A673 (cell line): ENCODE measurements around the gene GPD1L. TPM values are rescaled to one million over a fixed set of nuclear protein-coding genes. Genes with fewer than 3 reads are reported as not detected.

Experiments
- BruUV-seq: library from RNA; stranded (reverse); fragments of 400-500 nt; replicated peaks from 2 replicates; lab custom pipeline; 2021; lab: Mats Ljungman, UMichigan
- CTCF ChIA-PET: fragments of 300-600 bp; sonication (Branson Sonifier 250); formaldehyde crosslinking; loops from one replicate; lab custom pipeline; 2022; ENCODE audit warnings: antibody characterized with exemption; lab: Charles Lee
- POLR2A ChIA-PET: fragments of 300-600 bp; sonication (Branson Sonifier 250); formaldehyde crosslinking; loops from one replicate; lab custom pipeline; 2022; ENCODE audit warnings: antibody characterized with exemption; ENCODE audit not compliant: low non-redundant PET; lab: Charles Lee
- DNase-seq: peaks from one replicate; pipeline ENCODE4 v3.0.0-alpha.2; 2015; ENCODE audit warnings: low spot score
- H3K27ac ChIP-seq: fragments of 200-600 bp; sonication (generic); 2 replicates; pipeline ENCODE4 v1.5.1; 2016; ENCODE audit warnings: mixed run types, low read depth, mild to moderate bottlenecking, mixed read lengths, antibody characterized with exemption, low read length; ENCODE audit not compliant: poor library complexity, severe bottlenecking
- H3K27me3 ChIP-seq: fragments of 200-600 bp; sonication (generic); replicated peaks from 2 replicates; pipeline ENCODE4 v1.6.1; 2017; ENCODE audit warnings: mixed run types, low read depth, mild to moderate bottlenecking, mixed read lengths, antibody characterized with exemption, low read length; ENCODE audit not compliant: insufficient read depth, poor library complexity
- H3K36me3 ChIP-seq: fragments of 200-600 bp; sonication (generic); 2 replicates; pipeline ENCODE4 v1.6.1; 2016; ENCODE audit warnings: mixed run types, mild to moderate bottlenecking, mixed read lengths, antibody characterized with exemption, low read length; ENCODE audit not compliant: insufficient read depth, poor library complexity, severe bottlenecking
- H3K4me1 ChIP-seq: fragments of 200-600 bp; sonication (generic); 2 replicates; pipeline ENCODE4 v1.6.1; 2017; ENCODE audit warnings: mixed run types, mild to moderate bottlenecking, mixed read lengths, antibody characterized with exemption, low read length; ENCODE audit not compliant: insufficient read depth, poor library complexity, severe bottlenecking
- H3K4me3 ChIP-seq: fragments of 200-600 bp; sonication (generic); 2 replicates; pipeline ENCODE4 v1.5.1; 2016; ENCODE audit warnings: low read depth, mixed run types, mild to moderate bottlenecking, mixed read lengths, low read length; ENCODE audit not compliant: poor library complexity, severe bottlenecking
- H3K9me3 ChIP-seq: fragments of 200-600 bp; sonication (generic); 2 replicates; pipeline ENCODE4 v1.6.1; 2016; ENCODE audit warnings: mixed run types, low read depth, mild to moderate bottlenecking, mixed read lengths, antibody characterized with exemption, low read length; ENCODE audit not compliant: poor library complexity, severe bottlenecking
- CTCF ChIP-seq: fragments of 300-800, 200-600 bp; sonication (generic); conservative IDR thresholded peaks from 2 replicates; pipeline ENCODE4 v1.5.1; 2017; ENCODE audit warnings: low read depth, mild to moderate bottlenecking, antibody characterized with exemption, low read length, moderate library complexity, mixed read lengths
- EZH2 ChIP-seq: fragments of 200-600 bp; sonication (generic); IDR thresholded peaks from 2 replicates; pipeline ENCODE4 v1.6.1; 2017; ENCODE audit warnings: borderline replicate concordance, low read depth, mild to moderate bottlenecking, mixed read lengths, antibody characterized with exemption, low read length; ENCODE audit not compliant: poor library complexity, severe bottlenecking
- intact Hi-C: fragments of 100-400 bp; cut with micrococcal nuclease; formaldehyde crosslinking; loops from one replicate; pipeline ENCODE4 v1.10.0; 2022; ENCODE audit not compliant: unreplicated experiment
- total RNA-seq: library from RNA; stranded (reverse); gene quantifications from 2 replicates; pipeline ENCODE4 v1.2.3, GENCODE V29; 2021

GPD1L gene
- total RNA-seq, 1 experiment from 2014 or later = 9.9 TPM

- no peak for DNase-seq
- Histone ChIP-seq H3K4me3 (no peak overlapping the region), H3K9me3 (no peaks in the 10 kb centered on the region), H3K27me3 (no peaks in the 10 kb centered on the region), H3K4me1 (no peaks in the 10 kb centered on the region), H3K27ac (no peak overlapping the region), H3K36me3 (no peaks in the 10 kb centered on the region)
- no peak for TF ChIP-seq EZH2
- TF ChIP-seq CTCF = no peak
- POLR2A ChIA-PET = no interaction called here
- intact Hi-C loops = no loop called here
- CTCF ChIA-PET = no interaction called here
- no TSS peak for BruUV-seq
These were observed 60.2 kb downstream of the GPD1L start for GRCh38 chr3:32166654-32167053.

GRCh38 chr3:32172420-32172819 lies 66.0 kb downstream of the GPD1L start:
- no peaks in the 10 kb centered on the region for H3K27me3 ChIP-seq
- no peaks in the 10 kb centered on the region for H3K36me3 ChIP-seq
- no peak overlapping the region for H3K4me3 ChIP-seq
- ChIA-PET POLR2A (no interaction called here), CTCF (no interaction called here)
- TF ChIP-seq CTCF (no peak), EZH2 (no peak)
- BruUV-seq = no TSS peak
- intact Hi-C loops = no loop called here
- no peak for DNase-seq
- H3K27ac ChIP-seq = no peak overlapping the region
- no peaks in the 10 kb centered on the region for H3K9me3 ChIP-seq
- no peaks in the 10 kb centered on the region for H3K4me1 ChIP-seq

GRCh38 chr3:32175607-32176197 lies 69.3 kb downstream of the GPD1L start:
- CTCF ChIA-PET = interaction anchor here (0.6 to 0.9 kb wide), 3 partner anchors 20 to 489 kb away, joined by 3 read pairs; no protein-coding TSS in a partner anchor
- Histone ChIP-seq H3K9me3 (no peaks in the 10 kb centered on the region), H3K4me3 (no peak overlapping the region), H3K27me3 (no peaks in the 10 kb centered on the region), H3K36me3 (no peaks in the 10 kb centered on the region), H3K27ac (no peak overlapping the region), H3K4me1 (no peaks in the 10 kb centered on the region)
- intact Hi-C loops = loop anchor here (2.0 to 5.0 kb wide), 3 partner anchors 62 to 492 kb away; partner anchors contain the start of gene CMTM8
- TF ChIP-seq CTCF (peak; percentile 73), EZH2 (no peak)
- peak; percentile 81 for DNase-seq
- no TSS peak for BruUV-seq
- POLR2A ChIA-PET = no interaction called here
